Measurements from ENCODE around the gene DYNC2H1.
A peak's percentile ranks its signal among the peaks of the same experiment; 100 is the strongest.

Gene DYNC2H1

DNA sequence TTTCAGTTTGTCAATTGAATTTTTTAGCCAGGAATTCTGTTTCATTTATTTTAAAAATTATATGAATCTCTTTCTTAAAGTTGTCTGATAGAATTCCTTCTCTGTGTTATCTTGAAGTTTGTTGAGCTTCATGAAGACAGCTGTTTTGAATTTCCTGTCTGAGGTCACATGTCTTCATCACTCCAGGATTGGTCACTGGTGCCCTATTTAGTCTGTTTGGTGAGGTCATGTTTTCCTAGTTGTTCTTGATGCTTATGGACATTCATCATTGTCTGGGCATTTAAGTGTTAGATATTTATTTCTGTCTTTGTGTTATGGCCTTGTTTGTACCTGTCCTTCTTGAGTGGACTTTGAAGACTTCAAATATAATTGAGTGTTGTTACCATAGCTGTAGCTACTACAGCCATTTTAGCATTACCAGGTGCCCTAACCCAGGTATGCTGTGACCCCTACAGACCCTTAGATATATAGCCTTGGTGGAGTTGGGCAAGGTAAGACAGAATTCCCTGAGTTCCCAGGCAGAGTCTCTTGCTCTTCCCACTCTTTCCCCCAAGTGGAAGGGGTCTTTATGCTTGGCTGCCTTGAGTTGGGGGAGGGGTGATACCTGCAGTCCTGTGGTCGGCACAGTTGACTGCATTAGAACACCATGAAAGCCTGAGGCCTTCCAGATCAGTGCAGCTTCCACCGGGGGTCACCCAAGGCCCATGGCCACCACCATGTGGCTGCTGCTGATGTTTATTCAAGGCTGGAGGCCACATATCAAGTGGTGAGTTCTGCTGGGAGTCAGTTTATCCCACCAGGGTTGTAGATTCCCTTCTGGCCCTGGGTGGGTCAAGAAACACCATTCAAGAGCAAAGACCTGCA, 229.6 kb downstream of the DYNC2H1 start:
- no peak overlapping the region for H3K4me3 ChIP-seq (ENCODE audit: low read length)
- TF ChIP-seq, protein P1, sequence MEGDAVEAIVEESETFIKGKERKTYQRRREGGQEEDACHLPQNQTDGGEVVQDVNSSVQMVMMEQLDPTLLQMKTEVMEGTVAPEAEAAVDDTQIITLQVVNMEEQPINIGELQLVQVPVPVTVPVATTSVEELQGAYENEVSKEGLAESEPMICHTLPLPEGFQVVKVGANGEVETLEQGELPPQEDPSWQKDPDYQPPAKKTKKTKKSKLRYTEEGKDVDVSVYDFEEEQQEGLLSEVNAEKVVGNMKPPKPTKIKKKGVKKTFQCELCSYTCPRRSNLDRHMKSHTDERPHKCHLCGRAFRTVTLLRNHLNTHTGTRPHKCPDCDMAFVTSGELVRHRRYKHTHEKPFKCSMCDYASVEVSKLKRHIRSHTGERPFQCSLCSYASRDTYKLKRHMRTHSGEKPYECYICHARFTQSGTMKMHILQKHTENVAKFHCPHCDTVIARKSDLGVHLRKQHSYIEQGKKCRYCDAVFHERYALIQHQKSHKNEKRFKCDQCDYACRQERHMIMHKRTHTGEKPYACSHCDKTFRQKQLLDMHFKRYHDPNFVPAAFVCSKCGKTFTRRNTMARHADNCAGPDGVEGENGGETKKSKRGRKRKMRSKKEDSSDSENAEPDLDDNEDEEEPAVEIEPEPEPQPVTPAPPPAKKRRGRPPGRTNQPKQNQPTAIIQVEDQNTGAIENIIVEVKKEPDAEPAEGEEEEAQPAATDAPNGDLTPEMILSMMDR (conservative IDR thresholded peaks at IDR 0.05; ENCODE audit: low read length): 0 out of 2 replicates have a peak, but pooled peaks have one; percentile 18
- DNase-seq (ENCODE audit: low read depth): peak; percentile 44

DNA sequence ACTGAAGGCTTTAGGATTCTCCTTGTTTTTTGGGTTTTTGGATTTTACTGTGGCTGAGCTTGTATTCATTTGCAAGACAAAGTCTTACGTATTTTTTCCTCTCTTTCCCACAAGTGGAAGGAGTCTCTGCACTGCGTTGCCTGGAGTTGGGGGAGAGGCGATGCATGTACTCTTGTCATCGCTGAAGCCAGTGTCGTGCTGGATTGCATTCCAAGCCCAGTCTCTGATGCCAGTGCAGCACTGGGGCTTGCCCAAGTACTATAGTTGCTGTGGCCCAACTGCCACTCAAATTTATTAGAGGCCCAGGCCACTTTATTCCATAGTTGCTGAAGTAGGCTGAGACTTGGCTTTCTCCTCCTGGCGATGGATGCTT, 230.2 kb downstream of the DYNC2H1 start:
- no peak for DNase-seq (ENCODE audit: low read depth)
- TF ChIP-seq, protein P1 (conservative IDR thresholded peaks at IDR 0.05; ENCODE audit: low read length): no peak
- H3K4me3 ChIP-seq (ENCODE audit: low read length): no peak overlapping the region

DNA sequence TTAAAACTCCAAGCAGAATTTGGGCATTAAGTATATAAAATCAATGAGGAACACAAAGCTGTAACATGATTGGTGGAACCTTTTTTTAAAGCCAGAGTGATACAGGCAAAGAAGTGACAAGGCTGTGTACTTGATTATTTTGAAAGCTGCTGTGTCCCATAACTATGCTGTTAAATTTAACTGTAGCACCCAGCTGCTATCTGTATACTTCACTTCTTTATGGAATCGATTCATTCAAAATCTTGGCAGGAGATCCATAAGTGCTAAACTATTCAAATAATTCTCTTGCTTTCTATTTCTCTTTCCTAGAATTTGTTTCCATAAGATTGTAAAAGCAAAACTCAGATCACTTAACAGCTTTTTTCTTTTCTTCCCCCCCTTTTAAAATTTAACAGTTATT, 231.7 kb downstream of the DYNC2H1 start:
- TF ChIP-seq, protein P1 (conservative IDR thresholded peaks at IDR 0.05; ENCODE audit: low read length): no peak
- no peak overlapping the region for H3K4me3 ChIP-seq (ENCODE audit: low read length)

DNA sequence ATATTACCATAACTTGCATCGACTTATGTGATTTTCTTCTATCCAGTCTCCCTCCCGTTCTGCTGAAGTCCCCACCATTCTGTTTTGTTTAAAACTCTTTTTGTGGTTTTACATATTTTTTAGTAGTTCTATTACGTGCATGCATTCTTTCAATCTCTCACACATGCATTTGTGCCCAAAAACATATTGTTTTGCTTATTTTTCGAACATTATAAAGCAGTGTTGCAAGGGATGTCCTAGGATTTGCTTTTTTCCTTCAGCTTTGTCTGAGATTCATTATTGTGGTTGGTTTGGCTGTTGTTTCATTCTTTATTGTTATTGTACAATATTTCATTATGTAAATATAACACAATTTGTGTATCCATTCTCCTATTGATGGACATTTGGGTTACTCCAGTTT, 235.7 kb downstream of the DYNC2H1 start:
- TF ChIP-seq, protein P1 (conservative IDR thresholded peaks at IDR 0.05; ENCODE audit: low read length): no peak
- no peak overlapping the region for H3K4me3 ChIP-seq (ENCODE audit: low read length)
- DNase-seq (ENCODE audit: low read depth): peak; percentile 61

More for the DNA sequence above, 231.7 kb downstream of the DYNC2H1 start:
- no peak for DNase-seq (ENCODE audit: low read depth)

DNA sequence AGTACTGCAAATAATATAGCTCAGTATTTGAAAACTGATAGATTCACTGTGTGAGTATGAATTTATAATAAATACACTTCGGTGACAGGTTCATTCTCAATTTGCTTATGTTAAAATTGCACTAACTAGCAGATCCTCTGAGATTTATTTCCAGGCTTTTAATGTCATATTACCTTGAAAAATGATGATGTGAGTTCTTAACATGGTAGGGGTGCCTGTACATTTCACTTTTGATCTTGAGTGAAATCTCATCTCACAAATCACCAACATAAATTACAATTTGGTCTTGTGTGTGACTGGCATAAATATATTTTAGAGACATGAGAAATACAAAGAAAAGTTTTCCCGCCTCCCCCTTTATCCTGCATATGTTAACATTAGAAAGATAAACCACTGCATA, 240.4 kb downstream of the DYNC2H1 start:
- TF ChIP-seq, protein P1 (conservative IDR thresholded peaks at IDR 0.05; ENCODE audit: low read length): no peak
- no peak for DNase-seq (ENCODE audit: low read depth)
- H3K4me3 ChIP-seq (ENCODE audit: low read length): no peak overlapping the region

DNA sequence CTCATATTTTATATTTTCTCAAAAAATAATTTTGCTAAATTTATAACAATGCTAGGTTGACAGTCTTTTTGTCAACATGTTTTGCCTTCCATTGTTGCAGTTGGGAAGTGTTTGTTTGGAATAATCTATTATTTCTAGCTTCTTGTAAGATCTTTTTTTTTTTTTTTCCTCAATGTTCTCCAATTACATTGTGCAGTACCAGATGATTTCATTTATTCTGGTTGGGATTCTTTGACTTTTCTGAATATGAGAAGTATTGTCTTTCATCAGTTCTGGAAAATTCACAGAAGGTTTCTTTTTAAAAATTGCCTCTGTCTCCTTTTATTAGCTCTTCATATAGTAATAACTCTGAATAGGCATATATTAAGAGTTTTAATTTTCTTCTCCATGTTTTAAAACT, 245.4 kb downstream of the DYNC2H1 start:
- TF ChIP-seq, protein P1 (conservative IDR thresholded peaks at IDR 0.05; ENCODE audit: low read length): no peak
- H3K4me3 ChIP-seq (ENCODE audit: low read length): no peak overlapping the region
- no peak for DNase-seq (ENCODE audit: low read depth)

DNA sequence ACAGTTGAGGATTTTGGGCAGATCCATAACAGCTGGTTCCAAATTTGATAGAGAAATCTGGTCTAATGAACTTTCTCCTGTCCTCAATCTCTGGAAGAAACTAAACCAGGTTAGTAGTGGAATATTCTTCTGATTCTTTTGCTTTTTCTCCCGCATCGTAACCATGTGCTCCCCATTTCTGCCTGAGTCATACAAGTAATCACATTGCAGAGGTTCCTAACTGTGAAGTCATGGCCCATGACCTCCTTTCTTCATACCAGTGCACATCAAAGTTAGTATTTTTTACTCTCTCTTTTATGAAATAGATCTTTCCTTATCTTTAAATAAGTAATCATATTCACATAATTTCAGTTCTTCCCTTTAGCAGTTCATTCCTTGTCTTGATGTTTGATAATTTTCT, 249.0 kb downstream of the DYNC2H1 start:
- TF ChIP-seq, protein P1 (conservative IDR thresholded peaks at IDR 0.05; ENCODE audit: low read length): no peak
- H3K4me3 ChIP-seq (ENCODE audit: low read length): no peak overlapping the region
- DNase-seq (ENCODE audit: low read depth): peak; percentile 26

Measured in AG10803 (cell line).